Neuron (in vitro differentiated cells): ENCODE data around the gene OR9A4.

ENCODE experiments used
- H2AFZ ChIP-seq: one replicate; pipeline ENCODE4 v1.6.1; 2013; ENCODE audit warnings: low read depth, mild to moderate bottlenecking, inconsistent platforms, low read length, moderate library complexity
- H3K27me3 ChIP-seq: one replicate; pipeline ENCODE4 v1.6.1; 2013; ENCODE audit warnings: low read length; ENCODE audit not compliant: insufficient read depth
- H3K36me3 ChIP-seq: one replicate; pipeline ENCODE4 v1.6.1; 2013; ENCODE audit warnings: low read length; ENCODE audit not compliant: insufficient read depth
- H3K4me1 ChIP-seq: one replicate; pipeline ENCODE4 v1.6.1; 2013; ENCODE audit warnings: low read length; ENCODE audit not compliant: insufficient read depth
- H3K4me3 ChIP-seq: 2 replicates; pipeline ENCODE4 v1.5.1; 2013; ENCODE audit warnings: mild to moderate bottlenecking, low read length, moderate library complexity
- H3K9me3 ChIP-seq: one replicate; pipeline ENCODE4 v1.6.1; 2013; ENCODE audit warnings: low read length

Gene OR9A4

DNA sequence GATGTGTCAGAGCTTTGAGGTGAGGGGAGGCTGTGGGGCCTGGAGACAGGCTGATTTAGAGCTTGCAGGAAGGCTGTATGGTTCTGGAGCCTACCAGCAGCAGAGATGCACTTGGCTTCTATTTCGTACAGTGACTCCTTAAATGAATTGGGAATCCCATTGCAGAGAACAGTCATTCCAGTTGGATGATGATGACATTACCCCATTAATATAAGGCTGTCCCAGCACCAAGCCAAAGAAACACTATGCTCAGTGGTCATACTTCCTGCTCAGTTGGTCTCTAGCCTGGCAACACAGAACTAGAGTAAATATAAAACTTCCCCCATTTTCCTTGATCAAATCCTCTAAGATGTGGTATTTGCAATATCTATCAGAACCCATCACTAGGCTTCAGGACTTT lies 36.3 kb downstream of the OR9A4 start:
- H3K9me3 ChIP-seq = no peaks in the 10 kb centered on the region
- no peak overlapping the region for H3K4me3 ChIP-seq
- H3K4me1 ChIP-seq = no peaks in the 10 kb centered on the region

DNA sequence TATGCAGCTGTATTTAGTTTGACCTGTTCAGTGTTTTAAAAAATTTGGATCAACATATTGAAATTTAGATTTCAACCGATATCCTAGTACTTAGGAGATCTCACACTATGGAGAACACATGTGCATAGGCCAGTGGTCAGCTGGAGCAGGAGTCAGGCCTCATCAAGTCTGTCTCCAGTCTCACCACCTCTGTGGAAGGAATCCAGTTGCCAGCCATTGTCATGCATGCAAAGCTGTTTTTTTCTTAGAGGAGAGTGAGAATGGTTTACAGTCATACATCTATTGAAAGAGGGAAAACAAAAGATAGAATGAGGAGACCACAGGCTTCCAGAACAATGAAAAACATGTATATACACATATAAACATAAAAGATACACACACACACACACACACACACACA lies 38.1 kb downstream of the OR9A4 start:
- Histone ChIP-seq H3K4me1 (no peaks in the 10 kb centered on the region), H2AFZ (no peak overlapping the region), H3K4me3 (no peak overlapping the region), H3K9me3 (no peaks in the 10 kb centered on the region), H3K36me3 (no peaks in the 10 kb centered on the region), H3K27me3 (no peaks in the 10 kb centered on the region)

More for the DNA sequence above, 36.3 kb downstream of the OR9A4 start:
- H3K36me3 ChIP-seq = no peaks in the 10 kb centered on the region
- no peaks in the 10 kb centered on the region for H3K27me3 ChIP-seq
- no peak overlapping the region for H2AFZ ChIP-seq

DNA sequence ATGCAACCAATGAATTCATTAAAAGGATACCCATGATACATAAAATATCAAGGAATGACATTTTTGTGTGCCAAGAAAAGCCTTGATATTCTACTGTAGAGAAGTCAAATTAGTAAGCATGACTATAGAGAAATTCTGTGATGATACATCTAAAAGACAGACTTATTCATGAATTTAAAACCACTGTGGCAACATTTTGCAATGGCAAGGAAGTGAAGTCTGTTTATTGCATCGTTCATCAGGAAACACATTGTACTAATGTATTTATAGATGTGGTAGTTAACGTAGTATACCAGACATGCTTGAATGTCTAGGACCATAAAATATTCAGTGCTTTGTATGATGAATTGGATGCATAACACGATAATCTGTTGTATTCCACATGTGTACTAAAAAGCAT lies 39.9 kb downstream of the OR9A4 start:
- Histone ChIP-seq H3K4me1 (no peaks in the 10 kb centered on the region), H3K27me3 (no peaks in the 10 kb centered on the region)

DNA sequence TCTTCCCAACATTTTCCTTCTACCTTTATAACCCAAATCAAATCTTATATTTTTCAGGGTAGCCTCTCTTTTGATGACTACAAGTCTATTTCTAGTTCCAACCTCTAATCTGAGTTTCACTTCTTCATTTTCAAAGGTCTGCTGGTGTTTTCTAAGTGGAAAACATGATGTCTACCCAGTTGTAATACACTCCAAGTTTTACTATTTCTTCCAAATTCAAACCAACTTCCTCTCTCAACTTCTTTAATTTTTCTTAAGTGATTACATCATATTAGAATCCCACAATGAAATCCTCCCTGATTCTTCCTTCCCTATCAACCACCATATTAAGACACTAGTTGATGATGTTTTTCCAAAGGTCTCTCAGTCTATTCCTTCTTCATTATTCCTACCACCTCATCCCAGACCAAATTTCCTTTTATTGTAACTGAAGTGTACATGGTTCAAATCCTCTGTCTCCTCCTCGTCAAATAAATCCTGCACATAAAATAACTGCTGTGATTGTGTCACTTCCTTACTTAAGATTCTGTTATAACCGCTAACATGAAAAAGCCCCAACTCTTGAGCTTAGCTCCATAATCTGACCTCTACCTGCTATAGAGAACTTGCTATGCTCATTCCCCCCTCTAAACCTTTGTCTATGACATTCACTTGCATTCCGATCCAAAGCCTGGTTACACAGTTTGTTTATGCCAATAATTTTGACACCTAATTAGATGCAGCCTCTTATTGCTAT lies 44.7 kb downstream of the OR9A4 start:
- Histone ChIP-seq H3K9me3 (no peaks in the 10 kb centered on the region), H3K27me3 (no peaks in the 10 kb centered on the region), H2AFZ (no peak overlapping the region), H3K4me1 (peaks cover 9% of the 10 kb centered on the region), H3K4me3 (no peak overlapping the region), H3K36me3 (no peaks in the 10 kb centered on the region)

More for the DNA sequence above, 39.9 kb downstream of the OR9A4 start:
- Histone ChIP-seq H3K9me3 (no peaks in the 10 kb centered on the region), H3K4me3 (no peak overlapping the region), H2AFZ (no peak overlapping the region), H3K36me3 (no peaks in the 10 kb centered on the region)
